Thyroid gland (tissue), 4 donors: Measurements from ENCODE around the gene ATP6V1C2.

Experiments
- POLR2A ChIP-seq, 2 donors: fragments of 450-650 bp; IDR thresholded peaks; one replicate each; pipeline ENCODE4 v1.6.1; 2017; ENCODE audit warnings: antibody characterized with exemption in 2 of 2, mild to moderate bottlenecking in 2 of 2, moderate library complexity in 1 of 2
- TF ChIP-seq, protein P1 (sequence below), 6 experiments: fragments of 200-600 bp in 3 of 6; fragments of 450-650 bp in 3 of 6; sonication (generic) in 3 of 6; IDR thresholded peaks; one replicate each; pipeline ENCODE4 v1.5.1; 2016 to 2019; ENCODE audit warnings: antibody characterized with exemption in 6 of 6, mild to moderate bottlenecking in 2 of 6, inconsistent platforms in 1 of 6, moderate library complexity in 1 of 6

DNA sequence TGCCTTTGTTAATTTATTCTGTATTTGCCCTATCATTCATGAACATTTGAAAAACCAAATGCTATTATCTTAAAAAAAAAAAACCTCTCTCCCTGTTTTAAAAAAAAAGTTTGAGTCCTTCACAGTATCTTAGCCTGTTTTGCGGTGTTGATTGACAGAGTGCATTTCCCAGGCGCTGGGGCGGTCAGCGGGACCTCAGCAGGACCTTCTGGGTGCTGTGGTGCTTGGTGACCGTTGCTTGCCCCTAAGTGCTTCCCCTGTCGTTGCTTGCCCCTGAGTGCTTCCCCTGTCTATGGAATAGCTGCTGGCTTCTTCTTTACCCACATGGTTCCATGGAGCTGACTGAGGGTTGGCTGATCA, 12.1 kb downstream of the ATP6V1C2 start:
- TF ChIP-seq, protein P1, sequence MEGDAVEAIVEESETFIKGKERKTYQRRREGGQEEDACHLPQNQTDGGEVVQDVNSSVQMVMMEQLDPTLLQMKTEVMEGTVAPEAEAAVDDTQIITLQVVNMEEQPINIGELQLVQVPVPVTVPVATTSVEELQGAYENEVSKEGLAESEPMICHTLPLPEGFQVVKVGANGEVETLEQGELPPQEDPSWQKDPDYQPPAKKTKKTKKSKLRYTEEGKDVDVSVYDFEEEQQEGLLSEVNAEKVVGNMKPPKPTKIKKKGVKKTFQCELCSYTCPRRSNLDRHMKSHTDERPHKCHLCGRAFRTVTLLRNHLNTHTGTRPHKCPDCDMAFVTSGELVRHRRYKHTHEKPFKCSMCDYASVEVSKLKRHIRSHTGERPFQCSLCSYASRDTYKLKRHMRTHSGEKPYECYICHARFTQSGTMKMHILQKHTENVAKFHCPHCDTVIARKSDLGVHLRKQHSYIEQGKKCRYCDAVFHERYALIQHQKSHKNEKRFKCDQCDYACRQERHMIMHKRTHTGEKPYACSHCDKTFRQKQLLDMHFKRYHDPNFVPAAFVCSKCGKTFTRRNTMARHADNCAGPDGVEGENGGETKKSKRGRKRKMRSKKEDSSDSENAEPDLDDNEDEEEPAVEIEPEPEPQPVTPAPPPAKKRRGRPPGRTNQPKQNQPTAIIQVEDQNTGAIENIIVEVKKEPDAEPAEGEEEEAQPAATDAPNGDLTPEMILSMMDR (IDR thresholded peaks at IDR 0.05), result no peak
- no peak for TF ChIP-seq POLR2A (IDR thresholded peaks at IDR 0.05)
